SK-N-SH treated with all-trans-retinoic acid at 6 μM for 48 hours (cell line): ENCODE measurements around the gene CLDN2.

Experiments used
- ATAC-seq: fragments of 200-7000 bp; cut with Tn5 transposase; 3 replicates; pipeline ENCODE4 v1.9.1; 2020; ENCODE audit warnings: mild to moderate bottlenecking, moderate library complexity
- ARNTL ChIP-seq: fragments of 450-650 bp; formaldehyde crosslinking; IDR thresholded peaks from 2 replicates; pipeline ENCODE4 v1.5.0; 2020; ENCODE audit warnings: low read depth, mild to moderate bottlenecking, moderate library complexity, borderline replicate concordance
- CREB5 ChIP-seq: fragments of 250-450 bp; sonication (Bioruptor Pico); IDR thresholded peaks from 2 replicates; pipeline ENCODE4 v1.5.1; 2020; ENCODE audit warnings: low read depth, mild to moderate bottlenecking, moderate library complexity
- CSDC2 ChIP-seq: fragments of 250-450 bp; sonication (Bioruptor Pico); IDR thresholded peaks from 2 replicates; pipeline ENCODE4 v1.5.0; 2020; ENCODE audit warnings: mild to moderate bottlenecking, moderate library complexity
- CSRNP3 ChIP-seq: fragments of 250-450 bp; sonication (Bioruptor Pico); IDR thresholded peaks from 2 replicates; pipeline ENCODE4 v1.5.1; 2021; ENCODE audit warnings: mild to moderate bottlenecking, moderate library complexity
- ESRRG ChIP-seq: fragments of 250-450 bp; sonication (Bioruptor Pico); IDR thresholded peaks from 2 replicates; pipeline ENCODE4 v1.6.1; 2021; ENCODE audit warnings: mild to moderate bottlenecking
- GLIS3 ChIP-seq: fragments of 250-450 bp; sonication (Bioruptor Pico); IDR thresholded peaks from 2 replicates; pipeline ENCODE4 v1.5.0; 2020; ENCODE audit warnings: mild to moderate bottlenecking, moderate library complexity
- ISL1 ChIP-seq: fragments of 250-450 bp; sonication (Bioruptor Pico); IDR thresholded peaks from 2 replicates; pipeline ENCODE4 v2.1.2; 2022; ENCODE audit warnings: mild to moderate bottlenecking, moderate library complexity
- OSR1 ChIP-seq: fragments of 250-450 bp; sonication (Bioruptor Pico); IDR thresholded peaks from 2 replicates; pipeline ENCODE4 v1.8.0; 2022; ENCODE audit warnings: moderate library complexity, mild to moderate bottlenecking, inconsistent platforms
- PATZ1 ChIP-seq: fragments of 250-450 bp; sonication (Bioruptor Pico); IDR thresholded peaks from 2 replicates; pipeline ENCODE4 v1.8.0; 2020; ENCODE audit warnings: mild to moderate bottlenecking, moderate library complexity, borderline replicate concordance
- POU6F1 ChIP-seq: fragments of 250-450 bp; sonication (Bioruptor Pico); IDR thresholded peaks from 2 replicates; pipeline ENCODE4 v1.8.0; 2021; ENCODE audit warnings: low read depth, mild to moderate bottlenecking, moderate library complexity, borderline replicate concordance
- PPARA ChIP-seq: fragments of 250-450 bp; sonication (Bioruptor Pico); IDR thresholded peaks from 2 replicates; pipeline ENCODE4 v1.5.0; 2020; ENCODE audit warnings: mild to moderate bottlenecking, borderline replicate concordance
- TCF4 ChIP-seq: fragments of 250-450 bp; sonication (Bioruptor Pico); IDR thresholded peaks from 2 replicates; pipeline ENCODE4 v1.8.0; 2021; ENCODE audit warnings: mild to moderate bottlenecking, moderate library complexity, borderline replicate concordance
- TOX ChIP-seq: fragments of 250-450 bp; sonication (Bioruptor Pico); IDR thresholded peaks from 2 replicates; pipeline ENCODE4 v1.8.0; 2021; ENCODE audit warnings: mild to moderate bottlenecking, moderate library complexity, borderline replicate concordance
- ZC3H10 ChIP-seq: fragments of 250-450 bp; sonication (Bioruptor Pico); IDR thresholded peaks from 2 replicates; pipeline ENCODE4 v1.5.1; 2021; ENCODE audit warnings: mild to moderate bottlenecking, moderate library complexity
- ZFP30 ChIP-seq: fragments of 450-650 bp; formaldehyde crosslinking; IDR thresholded peaks from 2 replicates; pipeline ENCODE4 v1.5.0; 2022; ENCODE audit warnings: mild to moderate bottlenecking, moderate library complexity
- ZNF565 ChIP-seq: fragments of 450-650 bp; formaldehyde crosslinking; conservative IDR thresholded peaks from 2 replicates; pipeline ENCODE4 v1.5.0; 2020; ENCODE audit warnings: low read depth, mild to moderate bottlenecking, moderate library complexity
- ZNF70 ChIP-seq: fragments of 450-650 bp; formaldehyde crosslinking; IDR thresholded peaks from 2 replicates; pipeline ENCODE4 v1.5.0; 2020; ENCODE audit warnings: mild to moderate bottlenecking, moderate library complexity

The CLDN2 gene

GRCh38 chrX:106932492-106932923 lies 12.3 kb downstream of the CLDN2 start (continued):
- TF ChIP-seq ZC3H10 (CRISPR knock-in tag) (no peak), ZFP30 (CRISPR knock-in tag) (no peak), TOX (CRISPR knock-in tag) (no peak), ESRRG (CRISPR knock-in tag) (no peak), CREB5 (no peak), ISL1 (CRISPR knock-in tag) (no peak), CSRNP3 (CRISPR knock-in tag) (no peak), TCF4 (CRISPR knock-in tag) (no peak), ZNF70 (CRISPR knock-in tag) (no peak), GLIS3 (CRISPR knock-in tag) (no peak)

GRCh38 chrX:106932960-106933537 lies 12.8 kb downstream of the CLDN2 start:
- no peak; the same call in 1 of the 3 replicates for ATAC-seq
- no peak for TF ChIP-seq GLIS3 (CRISPR knock-in tag)

- peak; percentile 50; the same call in 2 of the 3 replicates for ATAC-seq
- no peak for TF ChIP-seq ESRRG (CRISPR knock-in tag)
- TF ChIP-seq CSDC2 (CRISPR knock-in tag) = no peak
- no peak for TF ChIP-seq ZNF70 (CRISPR knock-in tag)
- TF ChIP-seq ISL1 (CRISPR knock-in tag) = no peak
- TF ChIP-seq ZFP30 (CRISPR knock-in tag) = no peak
Measured at GRCh38 chrX:106933538-106933961, 13.3 kb downstream of the CLDN2 start.

GRCh38 chrX:106935175-106935574 lies 15.0 kb downstream of the CLDN2 start:
- no peak for TF ChIP-seq ARNTL
- no peak for TF ChIP-seq ZNF565 (CRISPR knock-in tag)
- no peak for TF ChIP-seq CREB5
- no peak for TF ChIP-seq GLIS3 (CRISPR knock-in tag)
- no peak for TF ChIP-seq ZFP30 (CRISPR knock-in tag)
- TF ChIP-seq TCF4 (CRISPR knock-in tag) = no peak
- TF ChIP-seq CSRNP3 (CRISPR knock-in tag) = no peak
- no peak for TF ChIP-seq PATZ1
- no peak for TF ChIP-seq PPARA (CRISPR knock-in tag)
- TF ChIP-seq OSR1 = no peak
- no peak for TF ChIP-seq POU6F1 (CRISPR knock-in tag)
- no peak for TF ChIP-seq ESRRG (CRISPR knock-in tag)
- ATAC-seq = no peak
